ENCODE results near the gene DUSP2.

Gene DUSP2

DNA sequence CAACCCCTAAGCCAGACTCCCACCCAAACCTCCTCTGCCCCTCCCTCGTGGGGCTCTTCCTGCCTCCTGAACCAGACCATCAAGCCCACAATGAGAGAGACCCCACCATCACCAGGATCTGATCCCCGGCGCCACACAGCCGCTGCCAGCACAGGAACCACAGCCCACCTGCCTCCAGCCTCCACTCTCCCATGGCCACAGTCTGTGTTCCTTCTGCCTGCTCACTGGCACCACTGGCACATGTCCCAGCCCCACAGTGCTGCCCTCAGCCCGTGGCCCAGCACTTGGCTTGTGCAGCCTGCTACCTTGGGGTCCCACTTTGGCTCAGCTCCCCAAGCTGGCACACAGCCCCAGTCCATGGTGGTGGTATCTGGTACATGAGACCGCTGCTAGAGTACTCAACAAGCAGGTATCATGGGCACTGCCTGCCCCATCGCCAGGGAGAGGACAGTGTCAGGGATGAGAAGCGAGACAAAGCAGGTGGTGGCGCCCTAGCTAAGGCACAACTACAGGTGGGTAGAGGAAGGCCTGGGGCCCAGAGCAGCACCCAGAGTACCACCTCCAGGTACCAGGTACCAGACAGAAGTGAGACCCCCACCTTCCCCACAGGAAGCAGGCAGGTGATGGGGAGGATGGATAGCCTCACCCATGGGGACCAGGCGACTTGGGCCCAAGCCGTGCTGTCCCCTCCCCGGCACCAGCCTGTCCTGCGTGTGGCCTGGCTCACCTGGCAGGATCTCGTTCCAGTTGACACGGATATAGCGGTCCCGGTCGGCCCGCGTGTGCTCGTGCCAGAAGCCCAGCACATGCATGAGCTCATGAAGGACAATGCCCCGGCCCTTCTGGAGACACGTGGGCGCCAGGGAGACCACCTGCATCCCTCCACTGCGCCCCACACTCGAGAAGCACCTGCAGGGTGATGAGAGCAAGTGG lies 13.2 kb downstream of the DUSP2 start:
- TF ChIP-seq YY1 (IDR thresholded peaks at IDR 0.05; ENCODE audit: low read depth) (no peak), TCF12 (IDR thresholded peaks at IDR 0.05; ENCODE audit: low read depth) (no peak), TAF1 (IDR thresholded peaks at IDR 0.05; ENCODE audit: low read depth) (no peak), RAD21 (IDR thresholded peaks at IDR 0.05; ENCODE audit: low read depth) (no peak)
- TF ChIP-seq, protein P1, sequence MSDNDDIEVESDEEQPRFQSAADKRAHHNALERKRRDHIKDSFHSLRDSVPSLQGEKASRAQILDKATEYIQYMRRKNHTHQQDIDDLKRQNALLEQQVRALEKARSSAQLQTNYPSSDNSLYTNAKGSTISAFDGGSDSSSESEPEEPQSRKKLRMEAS (IDR thresholded peaks at IDR 0.05) = no peak

DNA sequence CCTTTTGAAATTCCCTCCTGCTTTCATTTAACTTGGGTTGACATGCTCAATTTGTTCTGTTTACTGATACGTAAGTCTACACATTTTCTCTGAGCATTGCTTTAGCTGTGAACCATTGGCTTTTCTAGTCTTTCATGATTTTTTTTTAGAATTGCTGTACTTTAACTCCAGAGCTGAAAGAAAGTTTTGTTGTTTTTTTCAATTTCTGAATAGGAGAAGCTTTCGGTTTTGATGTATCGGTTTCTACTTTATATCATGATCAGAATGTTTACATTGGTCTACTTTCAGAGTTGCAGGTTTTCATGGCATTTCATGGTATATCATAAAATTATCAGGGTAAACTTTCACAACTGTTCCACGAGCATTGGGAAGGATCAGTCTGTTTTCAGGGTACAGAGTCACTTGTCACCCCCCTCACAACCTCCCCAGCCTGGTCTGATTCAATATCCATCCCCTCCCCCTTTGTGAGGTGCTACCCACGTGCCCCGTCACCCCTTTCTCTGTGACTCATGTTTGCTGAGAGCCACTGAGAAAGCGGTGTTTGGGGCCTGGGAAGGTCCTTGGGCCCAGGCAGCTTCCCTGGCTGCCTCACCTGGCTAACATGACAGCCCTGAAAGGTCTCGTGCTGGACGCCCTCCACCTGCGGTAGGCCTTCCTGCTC lies 14.0 kb downstream of the DUSP2 start:
- TF ChIP-seq NFIC (IDR thresholded peaks at IDR 0.05) = no peak
- TF ChIP-seq, protein P2, sequence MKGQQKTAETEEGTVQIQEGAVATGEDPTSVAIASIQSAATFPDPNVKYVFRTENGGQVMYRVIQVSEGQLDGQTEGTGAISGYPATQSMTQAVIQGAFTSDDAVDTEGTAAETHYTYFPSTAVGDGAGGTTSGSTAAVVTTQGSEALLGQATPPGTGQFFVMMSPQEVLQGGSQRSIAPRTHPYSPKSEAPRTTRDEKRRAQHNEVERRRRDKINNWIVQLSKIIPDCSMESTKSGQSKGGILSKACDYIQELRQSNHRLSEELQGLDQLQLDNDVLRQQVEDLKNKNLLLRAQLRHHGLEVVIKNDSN (IDR thresholded peaks at IDR 0.05) = no peak
- TF ChIP-seq CREB1 (IDR thresholded peaks at IDR 0.05; ENCODE audit: low read depth) = no peak
- TF ChIP-seq EP300 (IDR thresholded peaks at IDR 0.05; ENCODE audit: borderline replicate concordance) = no peak
- TF ChIP-seq RAD21 (IDR thresholded peaks at IDR 0.05; ENCODE audit: low read depth) = no peak
- TF ChIP-seq CEBPB (IDR thresholded peaks at IDR 0.05) = no peak
- TF ChIP-seq TAF1 (IDR thresholded peaks at IDR 0.05; ENCODE audit: low read depth) = no peak
- TF ChIP-seq, protein P3, sequence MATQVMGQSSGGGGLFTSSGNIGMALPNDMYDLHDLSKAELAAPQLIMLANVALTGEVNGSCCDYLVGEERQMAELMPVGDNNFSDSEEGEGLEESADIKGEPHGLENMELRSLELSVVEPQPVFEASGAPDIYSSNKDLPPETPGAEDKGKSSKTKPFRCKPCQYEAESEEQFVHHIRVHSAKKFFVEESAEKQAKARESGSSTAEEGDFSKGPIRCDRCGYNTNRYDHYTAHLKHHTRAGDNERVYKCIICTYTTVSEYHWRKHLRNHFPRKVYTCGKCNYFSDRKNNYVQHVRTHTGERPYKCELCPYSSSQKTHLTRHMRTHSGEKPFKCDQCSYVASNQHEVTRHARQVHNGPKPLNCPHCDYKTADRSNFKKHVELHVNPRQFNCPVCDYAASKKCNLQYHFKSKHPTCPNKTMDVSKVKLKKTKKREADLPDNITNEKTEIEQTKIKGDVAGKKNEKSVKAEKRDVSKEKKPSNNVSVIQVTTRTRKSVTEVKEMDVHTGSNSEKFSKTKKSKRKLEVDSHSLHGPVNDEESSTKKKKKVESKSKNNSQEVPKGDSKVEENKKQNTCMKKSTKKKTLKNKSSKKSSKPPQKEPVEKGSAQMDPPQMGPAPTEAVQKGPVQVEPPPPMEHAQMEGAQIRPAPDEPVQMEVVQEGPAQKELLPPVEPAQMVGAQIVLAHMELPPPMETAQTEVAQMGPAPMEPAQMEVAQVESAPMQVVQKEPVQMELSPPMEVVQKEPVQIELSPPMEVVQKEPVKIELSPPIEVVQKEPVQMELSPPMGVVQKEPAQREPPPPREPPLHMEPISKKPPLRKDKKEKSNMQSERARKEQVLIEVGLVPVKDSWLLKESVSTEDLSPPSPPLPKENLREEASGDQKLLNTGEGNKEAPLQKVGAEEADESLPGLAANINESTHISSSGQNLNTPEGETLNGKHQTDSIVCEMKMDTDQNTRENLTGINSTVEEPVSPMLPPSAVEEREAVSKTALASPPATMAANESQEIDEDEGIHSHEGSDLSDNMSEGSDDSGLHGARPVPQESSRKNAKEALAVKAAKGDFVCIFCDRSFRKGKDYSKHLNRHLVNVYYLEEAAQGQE (IDR thresholded peaks at IDR 0.05; ENCODE audit: low read depth) = no peak
- TF ChIP-seq EGR1 (IDR thresholded peaks at IDR 0.05) = no peak
- no peak for TF ChIP-seq YY1 (IDR thresholded peaks at IDR 0.05; ENCODE audit: low read depth)
- TF ChIP-seq FOXM1 (IDR thresholded peaks at IDR 0.05; ENCODE audit: borderline replicate concordance, low read depth) = no peak
- no peak for TF ChIP-seq ZBTB7A (IDR thresholded peaks at IDR 0.05; ENCODE audit: low read depth)
- no peak for TF ChIP-seq TEAD4 (IDR thresholded peaks at IDR 0.05)
- no peak for TF ChIP-seq TCF12 (IDR thresholded peaks at IDR 0.05; ENCODE audit: low read depth)
- TF ChIP-seq, protein P1 (IDR thresholded peaks at IDR 0.05) = no peak

DNA sequence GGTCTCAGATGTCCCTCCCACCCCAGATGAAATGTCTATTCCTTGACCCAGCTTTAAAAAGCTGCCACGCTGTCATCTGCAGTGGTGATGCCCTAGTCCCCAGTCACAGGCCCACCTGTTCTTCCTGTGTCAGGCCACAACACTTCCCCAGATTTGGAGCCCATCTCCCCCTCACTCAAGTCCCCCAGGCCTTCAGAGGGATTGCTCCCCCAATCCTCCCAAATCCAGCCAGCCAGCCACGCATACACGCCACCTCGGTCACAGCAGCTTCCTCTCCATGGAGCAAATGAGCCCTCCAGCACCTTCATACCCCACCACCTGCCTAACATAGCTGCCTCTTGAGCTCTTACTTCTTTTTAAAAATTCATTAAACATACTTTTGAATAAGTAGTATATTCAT lies 14.8 kb downstream of the DUSP2 start:
- no peak for TF ChIP-seq RAD21 (IDR thresholded peaks at IDR 0.05; ENCODE audit: low read depth)

DNA sequence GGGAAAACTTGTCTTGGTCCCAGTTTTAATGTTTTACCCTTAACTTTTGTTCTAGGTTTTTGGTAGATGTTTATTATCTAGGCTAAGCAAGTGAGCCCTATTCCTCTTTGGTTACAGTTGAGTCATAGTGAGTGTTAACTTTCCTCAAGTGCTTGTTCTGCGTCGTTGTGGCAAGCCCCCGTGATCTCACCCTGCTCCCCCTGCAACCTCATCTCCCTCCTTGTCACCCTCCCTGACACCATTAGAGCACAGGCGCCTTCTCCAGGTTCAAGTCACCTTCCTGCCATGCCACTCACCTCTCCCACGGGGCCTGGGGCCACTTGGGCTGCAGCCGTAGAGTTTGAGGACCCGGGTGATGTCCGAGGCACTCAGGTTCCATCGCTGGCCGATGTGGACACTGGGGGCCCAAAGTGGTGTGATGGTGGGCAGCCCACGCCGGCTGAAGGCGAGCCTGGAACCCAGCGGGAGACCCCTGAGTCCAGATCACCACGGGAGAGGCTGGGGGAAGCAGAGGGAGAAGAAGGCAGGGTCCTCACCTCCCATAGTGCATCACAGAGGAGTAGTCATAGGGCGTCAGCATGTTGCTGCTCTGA lies 15.6 kb downstream of the DUSP2 start:
- TF ChIP-seq NFIC (IDR thresholded peaks at IDR 0.05) = no peak
- TF ChIP-seq EP300 (IDR thresholded peaks at IDR 0.05; ENCODE audit: borderline replicate concordance) = no peak
- TF ChIP-seq YY1 (IDR thresholded peaks at IDR 0.05; ENCODE audit: low read depth) = no peak
- TF ChIP-seq, protein P1 (IDR thresholded peaks at IDR 0.05) = no peak
- no peak for TF ChIP-seq ZBTB7A (IDR thresholded peaks at IDR 0.05; ENCODE audit: low read depth)
- TF ChIP-seq, protein P3 (IDR thresholded peaks at IDR 0.05; ENCODE audit: low read depth) = no peak
- no peak for TF ChIP-seq TEAD4 (IDR thresholded peaks at IDR 0.05)
- TF ChIP-seq TAF1 (IDR thresholded peaks at IDR 0.05; ENCODE audit: low read depth) = no peak
- no peak for TF ChIP-seq EGR1 (IDR thresholded peaks at IDR 0.05)
- no peak for TF ChIP-seq CREB1 (IDR thresholded peaks at IDR 0.05; ENCODE audit: low read depth)
- no peak for TF ChIP-seq TCF12 (IDR thresholded peaks at IDR 0.05; ENCODE audit: low read depth)
- no peak for TF ChIP-seq RAD21 (IDR thresholded peaks at IDR 0.05; ENCODE audit: low read depth)
- no peak for TF ChIP-seq FOXM1 (IDR thresholded peaks at IDR 0.05; ENCODE audit: borderline replicate concordance, low read depth)
- TF ChIP-seq CEBPB (IDR thresholded peaks at IDR 0.05) = no peak
- TF ChIP-seq, protein P2 (IDR thresholded peaks at IDR 0.05) = no peak

DNA sequence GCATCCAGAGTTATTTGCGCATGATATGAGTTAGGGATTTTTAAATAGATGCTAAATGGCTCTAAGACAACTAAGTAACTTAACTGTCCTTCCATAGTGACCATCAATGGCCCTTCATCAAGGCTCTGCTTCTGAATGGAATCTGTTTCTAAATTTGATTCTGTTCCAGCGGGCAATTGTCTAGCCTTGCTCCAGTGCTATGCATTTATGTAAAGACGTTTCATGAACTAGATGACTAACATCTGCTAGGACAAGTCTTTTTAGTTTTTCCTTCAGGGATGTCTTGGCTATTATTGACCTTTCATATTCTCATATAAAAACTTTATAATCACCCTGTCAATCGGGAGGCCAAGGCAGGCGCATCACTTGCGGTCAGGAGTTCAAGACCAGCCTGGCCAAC lies 16.8 kb downstream of the DUSP2 start:
- TF ChIP-seq TCF12 (IDR thresholded peaks at IDR 0.05; ENCODE audit: low read depth) (no peak), TEAD4 (IDR thresholded peaks at IDR 0.05) (no peak), FOXM1 (IDR thresholded peaks at IDR 0.05; ENCODE audit: borderline replicate concordance, low read depth) (no peak), ZBTB7A (IDR thresholded peaks at IDR 0.05; ENCODE audit: low read depth) (no peak), TAF1 (IDR thresholded peaks at IDR 0.05; ENCODE audit: low read depth) (no peak), RAD21 (IDR thresholded peaks at IDR 0.05; ENCODE audit: low read depth) (no peak), CREB1 (IDR thresholded peaks at IDR 0.05; ENCODE audit: low read depth) (no peak), NFIC (IDR thresholded peaks at IDR 0.05) (no peak), EGR1 (IDR thresholded peaks at IDR 0.05) (no peak), CEBPB (IDR thresholded peaks at IDR 0.05) (no peak)
- TF ChIP-seq, protein P2 (IDR thresholded peaks at IDR 0.05) = no peak
- TF ChIP-seq, protein P3 (IDR thresholded peaks at IDR 0.05; ENCODE audit: low read depth) = no peak
